Activated CD4-positive, alpha-beta T cell treated with anti-CD3 and anti-CD28 coated beads, Interleukin-2, amount 10 ng/mL, durations not matched to agents 7 days and 5 days (primary cell): ENCODE data around the gene RIPOR3. TPM values are rescaled to one million over a fixed set of nuclear protein-coding genes. Genes with fewer than 3 reads are reported as not detected.

Experiments
- CTCF ChIA-PET: fragments of 350-600 bp; sonication (Branson Sonifier 250); formaldehyde crosslinking; loops from one replicate; lab custom pipeline; 2021; ENCODE audit warnings: antibody characterized with exemption; lab: Charles Lee
- POLR2A ChIA-PET: fragments of 350-600 bp; sonication (Branson Sonifier 250); formaldehyde crosslinking; loops from one replicate; lab custom pipeline; 2021; ENCODE audit warnings: antibody characterized with exemption; lab: Charles Lee
- DNase-seq: peaks from one replicate; pipeline ENCODE4 v3.0.0-alpha.2; 2020
- H3K27ac Mint-ChIP-seq: one replicate; pipeline ENCODE4 v1.8.0; 2021; ENCODE audit warnings: mild to moderate bottlenecking, moderate library complexity, mixed read lengths
- H3K27me3 Mint-ChIP-seq: one replicate; pipeline ENCODE4 v1.8.0; 2021; ENCODE audit warnings: mixed read lengths
- H3K36me3 Mint-ChIP-seq: one replicate; pipeline ENCODE4 v1.8.0; 2021; ENCODE audit warnings: low read depth, mixed read lengths
- H3K4me1 Mint-ChIP-seq: one replicate; pipeline ENCODE4 v1.8.0; 2021; ENCODE audit warnings: mixed read lengths
- H3K4me3 Mint-ChIP-seq: one replicate; pipeline ENCODE4 v1.8.0; 2021; ENCODE audit warnings: mild to moderate bottlenecking, moderate library complexity, mixed read lengths
- H3K9me3 Mint-ChIP-seq: one replicate; pipeline ENCODE4 v1.8.0; 2021; ENCODE audit warnings: mixed read lengths
- total RNA-seq, 2 experiments: library from RNA; stranded (reverse); gene quantifications; one replicate each; pipeline ENCODE4 v1.2.3, GENCODE V29; 2021

Gene RIPOR3
- total RNA-seq, 2 experiments from 2014 or later = not detected

DNA sequence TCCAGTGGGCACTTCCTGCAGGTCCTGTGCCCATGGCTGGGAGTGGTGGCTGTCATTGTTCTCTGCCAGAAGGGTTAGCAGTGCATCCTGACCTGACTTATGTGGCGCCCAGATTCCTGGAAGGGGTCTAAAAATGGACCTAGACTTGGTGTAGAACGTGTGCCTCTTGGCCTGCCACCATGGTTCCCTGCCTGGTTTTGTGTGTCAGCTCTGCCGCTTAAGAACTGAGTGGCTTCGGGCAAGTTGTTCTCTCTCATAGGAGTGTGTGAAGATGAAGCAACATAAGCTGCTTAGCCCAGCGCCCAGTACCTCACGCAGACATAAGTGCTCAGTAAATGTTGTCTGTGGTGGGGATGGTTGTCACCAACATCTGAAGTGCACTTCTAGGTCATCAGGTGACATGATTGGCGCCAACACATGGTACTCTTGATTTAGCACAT lies 129.1 kb downstream of the RIPOR3 start:
- Mint-ChIP-seq H3K9me3 (no peaks in the 10 kb centered on the region), H3K36me3 (peaks cover 67% of the 10 kb centered on the region), H3K4me3 (no peak overlapping the region), H3K4me1 (peaks cover 56% of the 10 kb centered on the region), H3K27me3 (no peaks in the 10 kb centered on the region), H3K27ac (no peak overlapping the region)
- CTCF ChIA-PET = interaction anchor here (1.0 to 2.2 kb wide), 10 partner anchors 8 to 83 kb away, joined by 3 to 7 read pairs (median 3); no protein-coding TSS in a partner anchor
- no peak for DNase-seq
- POLR2A ChIA-PET = no interaction called here

- Mint-ChIP-seq H3K4me1 (peaks cover 52% of the 10 kb centered on the region), H3K27ac (peak overlapping the region; percentile 63), H3K4me3 (no peak overlapping the region), H3K36me3 (peaks cover 62% of the 10 kb centered on the region), H3K27me3 (no peaks in the 10 kb centered on the region), H3K9me3 (no peaks in the 10 kb centered on the region)
- no peak for DNase-seq
- POLR2A ChIA-PET = interaction anchor here (0.9 to 1.0 kb wide), 2 partner anchors 9 to 48 kb away, joined by 4 read pairs; no protein-coding TSS in a partner anchor
- CTCF ChIA-PET = interaction anchor here (0.8 to 2.2 kb wide), 12 partner anchors 9 to 83 kb away, joined by 3 to 7 read pairs (median 3); no protein-coding TSS in a partner anchor
Measured at GRCh38 chr20:50561379-50562078, 129.8 kb downstream of the RIPOR3 start.

DNA sequence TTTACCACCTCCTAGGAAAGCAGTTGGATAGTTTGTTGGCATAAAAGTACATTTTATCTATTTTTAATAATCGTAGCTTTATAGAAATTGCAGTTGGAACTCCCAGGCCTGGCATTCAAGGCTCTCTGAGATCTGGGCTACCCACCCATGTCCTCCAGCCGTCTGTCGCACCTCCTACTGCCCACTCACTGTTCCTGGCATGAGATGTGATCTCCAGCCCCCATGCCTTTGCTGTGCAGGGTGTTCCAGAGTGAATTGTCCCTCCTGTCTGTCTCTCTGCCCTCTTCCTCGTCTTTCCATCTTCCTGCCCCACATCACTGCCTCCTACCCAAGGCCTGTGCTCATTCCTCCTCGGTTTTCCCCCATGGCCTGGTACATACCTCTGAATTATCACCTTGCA lies 130.5 kb downstream of the RIPOR3 start:
- no peak for DNase-seq
- H3K9me3 Mint-ChIP-seq = no peaks in the 10 kb centered on the region
- H3K36me3 Mint-ChIP-seq = peaks cover 58% of the 10 kb centered on the region
- H3K4me3 Mint-ChIP-seq = no peak overlapping the region
- ChIA-PET POLR2A (interaction anchor here (0.9 to 1.0 kb wide), 2 partner anchors 10 to 47 kb away, joined by 4 read pairs; no protein-coding TSS in a partner anchor), CTCF (interaction anchor here (1.2 to 2.2 kb wide), 7 partner anchors 9 to 82 kb away, joined by 3 to 7 read pairs (median 6); no protein-coding TSS in a partner anchor)
- H3K4me1 Mint-ChIP-seq = peaks cover 50% of the 10 kb centered on the region
- H3K27ac Mint-ChIP-seq = peak overlapping the region; percentile 37
- H3K27me3 Mint-ChIP-seq = no peaks in the 10 kb centered on the region

DNA sequence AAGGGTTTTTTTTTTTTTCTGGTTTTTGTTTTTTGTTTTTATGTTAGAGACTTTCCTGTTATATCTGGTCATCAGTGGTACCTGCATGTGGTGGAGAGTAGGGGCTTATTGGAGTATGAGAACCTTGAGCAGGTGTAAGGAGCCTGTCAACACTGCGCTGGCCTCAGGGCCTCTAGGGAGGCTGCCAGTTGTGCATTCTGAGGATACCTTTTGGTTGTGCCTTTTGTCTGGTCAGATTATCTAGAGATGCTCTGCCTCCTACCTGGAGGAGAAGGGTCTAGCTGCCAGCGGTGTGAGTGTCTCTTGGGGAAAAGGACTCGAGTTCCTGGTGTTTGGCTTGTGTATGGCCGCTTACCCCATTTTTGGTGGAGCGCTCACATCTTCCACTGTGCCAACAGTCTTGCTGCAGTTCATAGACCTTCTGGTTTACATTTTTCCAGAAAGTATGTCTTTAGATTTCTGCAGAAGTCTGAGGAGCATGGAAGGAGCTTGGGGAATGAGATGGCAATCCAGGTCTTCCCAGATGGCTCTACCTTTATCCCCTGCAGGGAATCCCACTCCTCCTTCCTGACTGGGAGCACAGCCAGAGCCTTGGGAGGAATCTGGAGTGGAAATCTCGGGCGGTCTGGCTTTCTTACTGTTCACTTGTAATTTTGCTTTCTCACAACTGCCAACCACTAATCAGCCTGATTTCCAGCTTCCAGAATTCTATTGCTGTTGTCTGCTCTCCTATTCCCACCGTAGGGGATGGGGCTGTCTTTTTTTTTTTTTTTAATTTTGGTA lies 131.3 kb downstream of the RIPOR3 start:
- Mint-ChIP-seq H3K4me3 (no peak overlapping the region), H3K36me3 (peaks cover 53% of the 10 kb centered on the region), H3K27me3 (no peaks in the 10 kb centered on the region), H3K27ac (no peak overlapping the region), H3K4me1 (peaks cover 50% of the 10 kb centered on the region), H3K9me3 (no peaks in the 10 kb centered on the region)
- ChIA-PET CTCF (interaction anchor here (0.6 to 0.7 kb wide), 2 partner anchors 31 to 387 kb away, joined by 3 to 4 read pairs; no protein-coding TSS in a partner anchor), POLR2A (no interaction called here)
- DNase-seq = no peak

DNA sequence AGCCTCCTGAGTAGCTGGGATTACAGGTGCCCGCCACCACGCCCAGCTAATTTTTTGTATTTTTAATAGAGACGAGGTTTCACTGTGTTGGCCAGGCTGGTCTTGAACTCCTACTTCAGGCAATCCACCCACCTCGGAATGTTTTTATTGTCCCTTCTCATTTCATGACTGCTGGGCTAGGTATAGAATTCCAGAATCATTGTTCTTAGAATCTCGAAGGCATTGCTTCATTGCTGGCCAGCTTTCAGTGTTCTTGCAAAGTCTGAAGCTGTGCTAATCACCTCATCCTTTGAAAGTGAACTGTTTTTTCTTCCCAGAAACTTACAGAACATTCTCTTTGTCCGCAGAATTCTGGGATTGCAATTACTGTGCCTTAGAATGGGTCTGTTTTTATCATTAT lies 132.2 kb downstream of the RIPOR3 start:
- peaks cover 46% of the 10 kb centered on the region for H3K4me1 Mint-ChIP-seq

GRCh38 chr20:50558483-50558925 lies 132.8 kb downstream of the RIPOR3 start:
- no peaks in the 10 kb centered on the region for H3K9me3 Mint-ChIP-seq

More for the DNA sequence above, 132.2 kb downstream of the RIPOR3 start:
- no peak overlapping the region for H3K27ac Mint-ChIP-seq
- no peaks in the 10 kb centered on the region for H3K9me3 Mint-ChIP-seq
- H3K36me3 Mint-ChIP-seq = peaks cover 46% of the 10 kb centered on the region
- H3K4me3 Mint-ChIP-seq = no peak overlapping the region
- no peak for DNase-seq
- CTCF ChIA-PET = interaction anchor here (0.7 kb wide), 1 partner anchor 30 kb away, joined by 3 read pairs; no protein-coding TSS in a partner anchor
- POLR2A ChIA-PET = no interaction called here
- H3K27me3 Mint-ChIP-seq = no peaks in the 10 kb centered on the region

GRCh38 chr20:50557549-50558134 lies 133.7 kb downstream of the RIPOR3 start:
- no peaks in the 10 kb centered on the region for H3K27me3 Mint-ChIP-seq
- CTCF ChIA-PET = interaction anchor here (0.6 to 1.1 kb wide), 5 partner anchors 8 to 163 kb away, joined by 3 to 4 read pairs (median 3); no protein-coding TSS in a partner anchor
- DNase-seq = no peak
- H3K27ac Mint-ChIP-seq = peak overlapping the region; percentile 67
- H3K4me1 Mint-ChIP-seq = peaks cover 40% of the 10 kb centered on the region
- H3K4me3 Mint-ChIP-seq = no peak overlapping the region
- POLR2A ChIA-PET = no interaction called here
- peaks cover 35% of the 10 kb centered on the region for H3K36me3 Mint-ChIP-seq
- no peaks in the 10 kb centered on the region for H3K9me3 Mint-ChIP-seq

More at GRCh38 chr20:50558483-50558925, 132.8 kb downstream of the RIPOR3 start:
- POLR2A ChIA-PET = no interaction called here
- H3K27ac Mint-ChIP-seq = no peak overlapping the region
- DNase-seq = no peak
- no peak overlapping the region for H3K4me3 Mint-ChIP-seq
- H3K27me3 Mint-ChIP-seq = no peaks in the 10 kb centered on the region
- peaks cover 42% of the 10 kb centered on the region for H3K36me3 Mint-ChIP-seq
- H3K4me1 Mint-ChIP-seq = peaks cover 46% of the 10 kb centered on the region
- CTCF ChIA-PET = interaction anchor here (0.6 to 1.1 kb wide), 3 partner anchors 9 to 438 kb away, joined by 3 to 4 read pairs (median 3); no protein-coding TSS in a partner anchor

DNA sequence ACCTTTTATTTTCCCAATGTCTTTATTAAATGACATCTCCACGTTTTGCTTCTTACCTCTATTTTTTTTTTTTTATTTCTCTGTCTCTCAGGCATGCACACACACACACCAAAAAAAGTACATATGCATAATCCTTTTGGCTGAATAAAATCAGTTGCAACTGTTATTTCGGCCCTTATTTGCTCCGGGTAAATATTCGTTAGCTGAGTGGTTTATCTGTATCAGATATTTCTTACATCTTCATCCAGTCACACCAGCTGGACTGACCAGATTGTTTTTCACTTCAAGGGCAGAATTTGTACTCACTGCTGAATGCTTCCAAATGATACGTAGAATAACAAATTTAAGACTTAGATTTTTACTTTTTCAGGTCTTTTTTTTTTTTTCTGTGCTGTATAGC lies 135.7 kb downstream of the RIPOR3 start:
- peaks cover 22% of the 10 kb centered on the region for H3K36me3 Mint-ChIP-seq
- no peaks in the 10 kb centered on the region for H3K9me3 Mint-ChIP-seq
- POLR2A ChIA-PET = interaction anchor here (0.7 kb wide), 1 partner anchor 15 kb away, joined by 4 read pairs; no protein-coding TSS in a partner anchor
- peaks cover 23% of the 10 kb centered on the region for H3K4me1 Mint-ChIP-seq
- no peaks in the 10 kb centered on the region for H3K27me3 Mint-ChIP-seq
- CTCF ChIA-PET = interaction anchor here (0.6 kb wide), 1 partner anchor 17 kb away, joined by 3 read pairs; no protein-coding TSS in a partner anchor
- no peak overlapping the region for H3K4me3 Mint-ChIP-seq
- H3K27ac Mint-ChIP-seq = no peak overlapping the region
- no peak for DNase-seq

GRCh38 chr20:50554694-50555579 lies 136.4 kb downstream of the RIPOR3 start:
- CTCF ChIA-PET = interaction anchor here (1.8 kb wide), 1 partner anchor 10 kb away, joined by 6 read pairs; no protein-coding TSS in a partner anchor
- Mint-ChIP-seq H3K27me3 (no peaks in the 10 kb centered on the region), H3K4me3 (no peak overlapping the region), H3K27ac (no peak overlapping the region), H3K36me3 (peaks cover 25% of the 10 kb centered on the region), H3K4me1 (peaks cover 18% of the 10 kb centered on the region), H3K9me3 (no peaks in the 10 kb centered on the region)
- POLR2A ChIA-PET = interaction anchor here (0.7 kb wide), 1 partner anchor 16 kb away, joined by 4 read pairs; no protein-coding TSS in a partner anchor
- no peak for DNase-seq

- POLR2A ChIA-PET = no interaction called here
- peaks cover 26% of the 10 kb centered on the region for H3K36me3 Mint-ChIP-seq
- H3K4me3 Mint-ChIP-seq = no peak overlapping the region
- CTCF ChIA-PET = interaction anchor here (0.9 to 4.0 kb wide), 5 partner anchors 8 to 27 kb away, joined by 3 to 13 read pairs (median 6); no protein-coding TSS in a partner anchor
- no peaks in the 10 kb centered on the region for H3K9me3 Mint-ChIP-seq
- no peak overlapping the region for H3K27ac Mint-ChIP-seq
- no peak for DNase-seq
- H3K4me1 Mint-ChIP-seq = peaks cover 20% of the 10 kb centered on the region
- H3K27me3 Mint-ChIP-seq = no peaks in the 10 kb centered on the region
Measured at GRCh38 chr20:50552979-50553378, 138.4 kb downstream of the RIPOR3 start.

DNA sequence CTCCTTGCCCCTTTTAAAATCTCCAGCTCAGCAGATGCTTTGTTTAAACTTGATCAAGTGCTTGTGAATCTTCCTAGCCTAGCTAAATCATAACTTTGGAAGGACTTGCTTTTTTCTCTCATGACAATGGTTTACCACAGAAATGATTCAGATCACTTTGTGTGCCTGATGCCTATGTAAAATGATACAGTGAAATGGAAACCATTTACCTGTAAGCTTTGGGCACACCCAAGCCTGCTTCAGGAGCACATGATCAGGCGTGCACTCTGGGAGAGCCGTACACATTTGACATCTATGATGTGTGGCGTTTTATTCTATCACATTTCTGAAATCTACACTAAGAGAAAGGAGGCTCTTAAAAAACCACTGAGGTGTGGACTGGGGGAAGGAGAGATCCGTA lies 140.1 kb downstream of the RIPOR3 start:
- Mint-ChIP-seq H3K9me3 (no peaks in the 10 kb centered on the region), H3K4me1 (peaks cover 35% of the 10 kb centered on the region), H3K36me3 (peaks cover 31% of the 10 kb centered on the region), H3K27ac (peak overlapping the region; percentile 70), H3K27me3 (no peaks in the 10 kb centered on the region), H3K4me3 (peak overlapping the region; percentile 12)
- peak; percentile 56 for DNase-seq
- ChIA-PET CTCF (interaction anchor here (0.7 to 4.0 kb wide), 6 partner anchors 10 to 42 kb away, joined by 3 to 13 read pairs (median 4); partner anchors contain the start of gene PTPN1), POLR2A (no interaction called here)
